Activated naive CD4-positive, alpha-beta T cell treated with anti-CD3 and anti-CD28 coated beads, Interleukin-2, amount 50 U/mL, for 72 hours (primary cell): ENCODE results near the gene JAGN1. TPM values are rescaled to one million over a fixed set of nuclear protein-coding genes. Genes with fewer than 3 reads are reported as not detected.
"Not testable (repeated sequence)": the region's sequence is repeated elsewhere in the genome, so short reads cannot be mapped to it uniquely, and the experiment has no call there.

Experiments used
- ATAC-seq, 2 donors: fragments of 150-1000 bp; cut with Tn5 transposase; 2 replicates each; pipeline ENCODE4 v1.10.0; 2021; ENCODE audit warnings: mild to moderate bottlenecking in 2 of 2, moderate library complexity in 2 of 2
- DNase-seq, 2 donors: peaks; one replicate each; pipeline ENCODE4 v3.0.0; 2021 to 2022; ENCODE audit warnings: low spot score in 2 of 2
- H3K27ac Mint-ChIP-seq, 2 donors: one replicate each; pipeline ENCODE4 v1.8.0; 2022; ENCODE audit warnings: mild to moderate bottlenecking in 2 of 2, mixed read lengths in 2 of 2
- H3K36me3 Mint-ChIP-seq, 2 donors: one replicate each; pipeline ENCODE4 v1.8.0; 2022; ENCODE audit warnings: mixed read lengths in 2 of 2
- H3K9me3 Mint-ChIP-seq, 2 donors: one replicate each; pipeline ENCODE4 v1.8.0; 2022; ENCODE audit warnings: mixed read lengths in 2 of 2
- total RNA-seq, 2 donors: library from RNA; stranded (reverse); gene quantifications; one replicate each; pipeline ENCODE4 v1.2.3, GENCODE V29; 2022

The JAGN1 gene
- total RNA-seq, 2 donors from 2014 or later: 7.5 to 34.4 TPM

DNA sequence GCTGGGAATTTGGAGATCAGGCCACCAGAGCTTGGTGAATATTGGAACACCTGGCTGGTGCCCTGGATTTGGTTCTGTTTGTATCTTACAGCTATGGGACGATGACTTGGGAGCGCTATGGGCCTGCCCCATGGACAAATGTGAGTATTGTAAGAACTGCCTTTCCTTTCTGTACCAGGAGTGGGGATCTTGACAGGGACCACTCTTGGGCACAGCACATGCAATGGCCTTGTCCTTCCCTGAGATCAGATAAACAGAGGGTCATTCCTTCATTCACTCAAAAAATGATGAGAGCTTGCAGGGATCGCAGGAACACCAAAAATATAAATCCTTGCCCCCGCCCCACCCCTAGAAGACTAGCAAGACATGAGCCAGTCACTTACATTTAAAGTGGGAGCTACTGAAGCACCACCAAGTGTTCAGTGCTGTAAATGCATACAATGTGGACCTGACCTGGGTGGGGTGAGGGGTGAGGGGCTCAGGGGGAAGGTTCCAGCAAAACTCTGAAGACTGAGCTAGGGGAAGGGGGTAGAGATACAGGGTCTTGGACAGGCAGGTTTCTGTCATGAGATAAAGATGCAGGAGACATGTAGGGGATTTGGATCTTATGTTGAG lies 40.5 kb downstream of the JAGN1 start:
- ATAC-seq (no peak), DNase-seq (no peak)
- H3K27ac Mint-ChIP-seq: no peak overlapping the region
- H3K9me3 Mint-ChIP-seq: no peaks in the 10 kb centered on the region
- H3K36me3 Mint-ChIP-seq: no peaks in the 10 kb centered on the region

DNA sequence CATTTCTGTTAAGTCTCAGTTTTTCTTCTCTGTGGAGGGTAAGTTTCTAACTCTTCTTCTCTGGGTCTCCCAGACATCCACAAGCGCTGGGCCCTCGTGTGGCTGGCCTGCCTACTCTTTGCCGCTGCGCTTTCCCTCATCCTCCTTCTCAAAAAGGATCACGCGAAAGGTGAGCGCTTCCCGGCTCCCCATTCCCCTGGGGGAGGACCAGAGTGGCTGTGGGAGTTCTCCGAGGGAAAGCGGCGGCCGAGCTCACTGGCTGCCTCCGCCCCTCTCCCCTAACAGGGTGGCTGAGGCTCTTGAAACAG lies 42.1 kb downstream of the JAGN1 start:
- Mint-ChIP-seq H3K36me3 (no peaks in the 10 kb centered on the region), H3K27ac (peak overlapping the region; percentile 96 to 97), H3K9me3 (no peaks in the 10 kb centered on the region)
- ATAC-seq (no peak), DNase-seq (no peak)

DNA sequence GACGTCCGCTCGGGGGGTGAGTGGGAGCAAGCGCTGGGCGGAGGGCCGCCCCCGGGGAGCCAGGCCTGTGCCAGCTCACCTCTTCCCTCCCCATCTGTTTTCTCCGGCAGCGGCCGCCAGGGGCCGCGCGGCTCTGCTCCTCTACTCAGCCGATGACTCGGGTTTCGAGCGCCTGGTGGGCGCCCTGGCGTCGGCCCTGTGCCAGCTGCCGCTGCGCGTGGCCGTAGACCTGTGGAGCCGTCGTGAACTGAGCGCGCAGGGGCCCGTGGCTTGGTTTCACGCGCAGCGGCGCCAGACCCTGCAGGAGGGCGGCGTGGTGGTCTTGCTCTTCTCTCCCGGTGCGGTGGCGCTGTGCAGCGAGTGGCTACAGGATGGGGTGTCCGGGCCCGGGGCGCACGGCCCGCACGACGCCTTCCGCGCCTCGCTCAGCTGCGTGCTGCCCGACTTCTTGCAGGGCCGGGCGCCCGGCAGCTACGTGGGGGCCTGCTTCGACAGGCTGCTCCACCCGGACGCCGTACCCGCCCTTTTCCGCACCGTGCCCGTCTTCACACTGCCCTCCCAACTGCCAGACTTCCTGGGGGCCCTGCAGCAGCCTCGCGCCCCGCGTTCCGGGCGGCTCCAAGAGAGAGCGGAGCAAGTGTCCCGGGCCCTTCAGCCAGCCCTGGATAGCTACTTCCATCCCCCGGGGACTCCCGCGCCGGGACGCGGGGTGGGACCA lies 42.6 kb downstream of the JAGN1 start:
- DNase-seq (peak; percentile 80 to 89), ATAC-seq (peak; percentile 80 to 85)
- Mint-ChIP-seq H3K36me3 (no peaks in the 10 kb centered on the region), H3K9me3 (no peaks in the 10 kb centered on the region), H3K27ac (peak overlapping the region; percentile 96 to 97)

DNA sequence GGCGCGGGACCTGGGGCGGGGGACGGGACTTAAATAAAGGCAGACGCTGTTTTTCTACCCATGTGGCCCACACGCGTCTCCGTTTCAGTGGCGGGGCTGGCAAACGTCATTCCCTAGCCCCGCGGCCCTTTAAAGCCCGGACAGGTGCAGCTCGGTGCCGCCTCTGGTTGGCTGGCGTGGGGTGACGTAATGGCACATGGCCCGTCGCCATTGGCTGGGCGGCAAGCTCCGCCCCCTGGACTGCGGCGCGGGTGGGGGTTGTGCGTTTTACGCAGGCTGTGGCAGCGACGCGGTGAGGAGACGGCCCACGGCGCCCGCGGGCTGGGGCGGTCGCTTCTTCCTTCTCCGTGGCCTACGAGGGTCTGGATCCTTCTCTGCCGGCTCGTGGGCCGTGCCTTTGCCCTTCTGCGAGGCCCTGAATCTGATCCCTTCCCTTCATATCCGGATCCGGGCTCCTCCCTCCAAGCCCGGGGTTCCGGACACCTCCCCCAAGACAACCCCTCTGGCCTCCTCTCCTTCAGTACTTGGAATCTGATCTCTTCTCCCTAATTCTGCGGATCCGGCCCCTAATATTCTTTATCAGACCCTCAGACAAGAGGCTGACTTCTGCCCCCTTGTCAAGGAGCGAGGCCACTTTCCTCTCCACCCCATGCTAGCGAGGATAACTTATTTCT lies 43.3 kb downstream of the JAGN1 start, which contains the start of gene CRELD1:
Gene CRELD1, plus strand, starts transcription at position 274 of the 674 bp plus-strand sequence. CDS start 605 bp downstream, outside the sequence.
- Mint-ChIP-seq H3K9me3 (no peaks in the 10 kb centered on the region), H3K36me3 (no peaks in the 10 kb centered on the region), H3K27ac (peak within 1 kb of the TSS; percentile 96 to 98)
- ATAC-seq: peak; percentile 85 to 88
- peak; percentile 96 to 97 for DNase-seq

DNA sequence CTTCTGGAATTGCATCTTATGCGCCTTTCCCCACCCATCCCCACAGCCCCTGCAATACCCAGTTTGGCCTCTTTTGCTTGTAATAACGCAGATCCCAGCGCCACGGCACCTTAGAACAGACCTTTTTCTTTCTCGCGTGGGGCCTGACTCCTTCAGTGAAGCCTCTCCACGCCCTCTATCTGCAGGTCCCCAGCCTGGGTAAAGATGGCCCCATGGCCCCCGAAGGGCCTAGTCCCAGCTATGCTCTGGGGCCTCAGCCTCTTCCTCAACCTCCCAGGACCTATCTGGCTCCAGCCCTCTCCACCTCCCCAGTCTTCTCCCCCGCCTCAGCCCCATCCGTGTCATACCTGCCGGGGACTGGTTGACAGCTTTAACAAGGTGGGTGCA lies 43.8 kb downstream of the JAGN1 start:
- Mint-ChIP-seq H3K27ac (peak overlapping the region; percentile 96 to 98), H3K36me3 (no peaks in the 10 kb centered on the region), H3K9me3 (no peaks in the 10 kb centered on the region)
- ATAC-seq (no peak), DNase-seq (no peak)

DNA sequence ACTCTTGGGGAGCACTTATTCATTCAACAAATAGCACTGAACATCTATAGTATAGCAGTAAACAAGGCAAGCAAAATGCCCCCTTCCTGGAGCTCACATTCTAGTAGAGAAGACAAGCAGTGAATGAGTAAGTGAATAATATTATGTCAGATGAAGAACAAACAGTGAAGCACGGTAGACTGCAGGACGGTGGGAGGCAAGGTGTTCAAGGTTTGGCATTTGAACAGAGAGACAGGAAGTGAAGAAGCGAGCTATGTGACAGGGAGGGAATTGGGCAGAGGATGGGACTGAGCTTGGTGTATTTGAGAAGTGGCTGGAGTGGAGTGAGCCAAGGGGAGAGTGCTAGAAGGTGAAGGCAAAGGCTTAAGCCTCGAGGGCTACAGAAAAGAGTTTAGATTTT lies 44.6 kb downstream of the JAGN1 start:
- H3K9me3 Mint-ChIP-seq: no peaks in the 10 kb centered on the region
- no peak for ATAC-seq

DNA sequence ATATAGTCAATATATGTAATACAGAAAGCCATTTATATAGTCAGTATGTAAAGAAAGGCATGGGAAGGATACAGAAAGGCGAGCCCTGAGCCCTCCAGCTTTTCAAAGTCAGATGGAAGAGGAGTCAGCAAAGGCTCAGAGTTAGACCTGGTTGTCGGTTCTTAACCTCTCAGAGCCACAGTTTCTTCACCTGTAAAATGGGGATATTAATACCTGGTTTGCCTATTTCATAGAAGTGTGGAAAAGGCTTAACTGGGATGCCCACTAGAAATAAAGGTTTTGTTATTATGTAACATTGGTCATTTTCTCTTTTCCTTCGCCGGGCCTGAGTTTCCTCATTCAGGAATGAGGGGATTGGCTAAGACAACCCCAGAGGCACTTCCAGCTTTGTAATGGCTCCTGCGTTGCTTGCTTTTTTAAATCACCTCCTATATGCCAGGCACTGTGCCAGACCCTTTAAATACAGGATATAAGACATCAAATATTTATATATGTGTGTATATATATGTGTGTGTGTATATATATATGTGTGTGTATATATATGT lies 45.6 kb downstream of the JAGN1 start:
- H3K36me3 Mint-ChIP-seq: no peaks in the 10 kb centered on the region
- peak overlapping the region in 1 of 2 donors; percentile 96 for H3K27ac Mint-ChIP-seq
- H3K9me3 Mint-ChIP-seq: no peaks in the 10 kb centered on the region
- ATAC-seq (no peak), DNase-seq (no peak)

More for the DNA sequence above, 44.6 kb downstream of the JAGN1 start:
- H3K36me3 Mint-ChIP-seq: no peaks in the 10 kb centered on the region
- no peak for DNase-seq
- H3K27ac Mint-ChIP-seq: peak overlapping the region; percentile 0 to 96

GRCh38 chr3:9937486-9938238 lies 47.3 kb downstream of the JAGN1 start:
- ATAC-seq: no peak
- no peaks in the 10 kb centered on the region for H3K9me3 Mint-ChIP-seq
- H3K36me3 Mint-ChIP-seq: no peaks in the 10 kb centered on the region
- no peak for DNase-seq
- no peak overlapping the region for H3K27ac Mint-ChIP-seq

DNA sequence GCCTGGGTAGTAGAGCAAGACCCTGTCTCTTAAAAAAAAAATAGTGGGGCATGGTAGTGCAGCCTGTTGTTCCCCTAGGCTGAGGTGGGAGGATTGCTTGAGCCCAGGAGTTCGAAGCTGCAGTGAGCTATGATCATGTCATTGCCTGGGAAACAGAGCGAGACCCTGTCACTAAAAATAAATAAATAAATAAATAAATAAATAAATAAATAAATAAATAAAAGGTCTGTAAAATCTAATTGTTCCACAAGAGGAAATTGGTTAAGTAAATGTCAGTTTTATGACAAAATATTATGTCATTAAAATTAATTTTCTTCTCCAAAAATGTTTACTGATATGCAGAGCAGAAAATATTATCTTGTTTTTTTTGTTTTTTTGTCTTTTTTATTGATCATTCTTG lies 48.6 kb downstream of the JAGN1 start:
- Mint-ChIP-seq H3K36me3 (no peaks in the 10 kb centered on the region), H3K9me3 (no peaks in the 10 kb centered on the region), H3K27ac (peak overlapping the region in 1 of 2 donors; percentile 65)
- ATAC-seq: no peak
- DNase-seq: no peak

GRCh38 chr3:9939906-9940305 lies 49.5 kb downstream of the JAGN1 start:
- not testable (repeated sequence) for DNase-seq, H3K9me3 Mint-ChIP-seq, ATAC-seq, H3K36me3 Mint-ChIP-seq, H3K27ac Mint-ChIP-seq

DNA sequence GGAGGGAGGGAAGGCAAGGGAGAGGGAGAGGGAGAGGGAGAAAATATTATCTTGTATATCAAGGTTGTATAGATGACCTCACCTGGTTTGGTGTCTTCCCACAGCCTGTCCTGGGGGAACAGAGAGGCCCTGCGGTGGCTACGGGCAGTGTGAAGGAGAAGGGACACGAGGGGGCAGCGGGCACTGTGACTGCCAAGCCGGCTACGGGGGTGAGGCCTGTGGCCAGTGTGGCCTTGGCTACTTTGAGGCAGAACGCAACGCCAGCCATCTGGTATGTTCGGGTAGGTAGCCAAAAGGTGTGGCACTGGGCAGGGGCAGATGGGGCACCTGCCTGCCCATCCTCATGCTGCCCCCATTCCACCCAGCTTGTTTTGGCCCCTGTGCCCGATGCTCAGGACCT lies 50.3 kb downstream of the JAGN1 start:
- H3K9me3 Mint-ChIP-seq: no peaks in the 10 kb centered on the region
- H3K27ac Mint-ChIP-seq: no peak overlapping the region
- H3K36me3 Mint-ChIP-seq: no peaks in the 10 kb centered on the region
- no peak for ATAC-seq
- no peak for DNase-seq

DNA sequence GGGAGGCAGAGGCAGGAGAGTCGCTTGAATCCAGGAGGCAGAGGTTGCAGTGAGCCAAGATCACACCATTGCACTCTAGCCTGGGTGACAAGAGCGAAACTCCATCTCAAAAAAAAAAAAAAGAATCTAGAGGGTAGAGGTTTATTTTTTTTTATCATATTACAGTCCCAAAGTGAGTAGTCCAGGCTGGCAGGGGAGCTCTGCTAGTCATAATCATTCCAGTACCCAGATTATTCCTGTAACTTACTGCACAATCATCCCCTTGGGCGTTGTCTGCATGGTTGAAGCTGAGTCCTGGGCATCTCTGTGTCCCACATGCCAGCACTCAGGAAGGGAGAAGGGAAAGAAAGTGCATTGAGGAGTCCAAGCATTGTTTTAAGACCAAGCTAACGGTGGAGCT lies 51.8 kb downstream of the JAGN1 start:
- Mint-ChIP-seq H3K36me3 (no peaks in the 10 kb centered on the region), H3K9me3 (no peaks in the 10 kb centered on the region), H3K27ac (peak overlapping the region in 1 of 2 donors; percentile 66)
- no peak for DNase-seq
- ATAC-seq: no peak

DNA sequence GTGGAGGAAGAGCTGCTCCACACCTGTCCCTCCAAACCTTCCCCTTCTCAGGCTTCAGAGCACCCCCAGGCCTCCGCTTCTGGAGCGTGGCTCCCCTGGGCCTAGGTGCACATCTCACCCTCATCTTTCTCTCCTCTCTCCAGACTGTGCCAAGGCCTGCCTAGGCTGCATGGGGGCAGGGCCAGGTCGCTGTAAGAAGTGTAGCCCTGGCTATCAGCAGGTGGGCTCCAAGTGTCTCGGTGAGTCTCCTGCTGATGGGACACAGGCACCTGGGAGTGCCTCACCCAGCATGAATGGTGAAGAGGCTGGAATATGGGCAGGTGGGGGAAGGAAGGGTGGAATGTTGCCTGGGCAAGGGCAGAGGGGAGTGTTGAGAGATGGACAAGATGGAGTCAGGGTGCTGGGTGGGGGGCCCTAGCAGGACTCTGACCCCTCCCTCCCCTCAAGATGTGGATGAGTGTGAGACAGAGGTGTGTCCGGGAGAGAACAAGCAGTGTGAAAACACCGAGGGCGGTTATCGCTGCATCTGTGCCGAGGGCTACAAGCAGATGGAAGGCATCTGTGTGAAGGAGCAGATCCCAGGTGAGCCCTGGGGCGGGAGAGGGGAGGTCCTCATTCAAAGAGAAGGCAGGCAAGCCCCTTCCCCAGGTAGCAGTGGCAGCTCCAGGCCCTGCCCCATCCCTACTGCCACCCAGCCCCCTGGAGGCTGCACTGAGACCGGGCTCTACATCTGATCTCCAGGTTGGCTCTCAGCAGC lies 52.7 kb downstream of the JAGN1 start:
- DNase-seq (no peak), ATAC-seq (no peak)
- Mint-ChIP-seq H3K27ac (peak overlapping the region; percentile 55 to 61), H3K9me3 (no peaks in the 10 kb centered on the region), H3K36me3 (no peaks in the 10 kb centered on the region)
